IMR-90 (cell line): ENCODE data around the gene TCHP.
A peak's percentile ranks its signal among the peaks of the same experiment; 100 is the strongest.

Experiments
- BHLHE40 ChIP-seq: fragments of 150-350 bp; IDR thresholded peaks from 2 replicates; pipeline ENCODE4 v1.6.1; 2016; ENCODE audit warnings: mild to moderate bottlenecking, low read depth, low read length
- CEBPB ChIP-seq: IDR thresholded peaks from 2 replicates; pipeline ENCODE4 v1.6.1; 2012; ENCODE audit warnings: low read depth, low read length, improper control_type of control experiment
- CTCF ChIP-seq: conservative IDR thresholded peaks from 2 replicates; pipeline ENCODE4 v1.5.1; 2012; ENCODE audit warnings: mild to moderate bottlenecking, low read depth, low read length, improper control_type of control experiment
- FOS ChIP-seq: fragments of 150-350 bp; IDR thresholded peaks from 2 replicates; pipeline ENCODE4 v1.6.1; 2016; ENCODE audit warnings: low read depth, low read length
- MXI1 ChIP-seq: IDR thresholded peaks from 2 replicates; pipeline ENCODE4 v1.6.1; 2012; ENCODE audit warnings: low read depth, mild to moderate bottlenecking, low read length, moderate library complexity, borderline replicate concordance
- POLR2A ChIP-seq: IDR thresholded peaks from 2 replicates; pipeline ENCODE4 v1.6.1; 2012; ENCODE audit warnings: mild to moderate bottlenecking, low read depth, low read length
- RAD21 ChIP-seq: IDR thresholded peaks from 2 replicates; pipeline ENCODE4 v1.6.1; 2012; ENCODE audit warnings: low read length, improper control_type of control experiment
- RCOR1 ChIP-seq: IDR thresholded peaks from 2 replicates; pipeline ENCODE4 v1.6.1; 2012; ENCODE audit warnings: mild to moderate bottlenecking, low read length, improper control_type of control experiment; ENCODE audit not compliant: insufficient replicate concordance
- RFX5 ChIP-seq: IDR thresholded peaks from 2 replicates; pipeline ENCODE4 v1.8.0; 2012; ENCODE audit warnings: low read depth, mild to moderate bottlenecking, low read length, moderate library complexity
- SMC3 ChIP-seq: fragments of 150-350 bp; IDR thresholded peaks from 2 replicates; pipeline ENCODE4 v1.6.1; 2016; ENCODE audit warnings: low read depth, mild to moderate bottlenecking, antibody characterized with exemption, low read length, moderate library complexity

GRCh38 chr12:109880043-109880931, 19.8 kb upstream of the TCHP start, which contains the start of gene GLTP:
- TF ChIP-seq CTCF, result peak; percentile 89
- TF ChIP-seq POLR2A, result no peak
- peak; percentile 80 for TF ChIP-seq RAD21
- TF ChIP-seq RFX5, result no peak
- TF ChIP-seq FOS, result no peak
- TF ChIP-seq SMC3, result peak; percentile 60
- TF ChIP-seq CEBPB, result no peak
- no peak for TF ChIP-seq MXI1
- TF ChIP-seq BHLHE40, result no peak
- no peak for TF ChIP-seq RCOR1
